NB4 (cell line): ENCODE measurements around the gene PC.
"Not testable (repeated sequence)": the region's sequence is repeated elsewhere in the genome, so short reads cannot be mapped to it uniquely, and the experiment has no call there.

Experiments
- DNase-seq: peaks from one replicate; pipeline ENCODE4 v3.0.0; 2010; ENCODE audit warnings: low read depth
- H3K4me3 ChIP-seq: one replicate; pipeline ENCODE4 v1.5.1; 2011; ENCODE audit warnings: mild to moderate bottlenecking, low read depth, low read length, moderate library complexity
- CTCF ChIP-seq: IDR thresholded peaks from one replicate; pipeline ENCODE4 v1.5.1; 2012; ENCODE audit warnings: low read depth, low read length
- MAX ChIP-seq: IDR thresholded peaks from 2 replicates; pipeline ENCODE4 v1.6.1; 2011; ENCODE audit warnings: low read depth, low read length
- MYC ChIP-seq: IDR thresholded peaks from 2 replicates; pipeline ENCODE4 v1.6.1; 2011; ENCODE audit warnings: low read depth, low read length
- POLR2A ChIP-seq: IDR thresholded peaks from 2 replicates; pipeline ENCODE4 v1.6.1; 2011; ENCODE audit warnings: mild to moderate bottlenecking; ENCODE audit not compliant: insufficient read length; ENCODE audit errors: extremely low read depth

Gene PC

GRCh38 chr11:66970371-66970806 lies 12.2 kb upstream of the PC start:
- TF ChIP-seq POLR2A (no peak), MAX (no peak), CTCF (no peak)
- H3K4me3 ChIP-seq: no peak overlapping the region
- no peak for DNase-seq

GRCh38 chr11:66969584-66970225 lies 11.5 kb upstream of the PC start:
- TF ChIP-seq MAX: no peak
- DNase-seq: no peak
- no peak overlapping the region for H3K4me3 ChIP-seq

GRCh38 chr11:66967670-66968425 lies 9.7 kb upstream of the PC start:
- DNase-seq: no peak
- TF ChIP-seq MYC (no peak), MAX (no peak), POLR2A (no peak), CTCF (no peak)
- no peak overlapping the region for H3K4me3 ChIP-seq

- no peak overlapping the region for H3K4me3 ChIP-seq
- no peak for TF ChIP-seq MYC
- DNase-seq: no peak
Observed at GRCh38 chr11:66966351-66966750, 8.2 kb upstream of the PC start.

GRCh38 chr11:66964495-66964894 lies 6.3 kb upstream of the PC start:
- TF ChIP-seq CTCF (no peak), MAX (no peak), POLR2A (no peak), MYC (no peak)
- no peak overlapping the region for H3K4me3 ChIP-seq
- no peak for DNase-seq

- DNase-seq: no peak
- no peak for TF ChIP-seq POLR2A
- no peak overlapping the region for H3K4me3 ChIP-seq
Observed at GRCh38 chr11:66962801-66963200, 4.6 kb upstream of the PC start.

- TF ChIP-seq MYC: no peak
- TF ChIP-seq CTCF: no peak
- no peak for TF ChIP-seq POLR2A
- TF ChIP-seq MAX: no peak
- DNase-seq: no peak
- H3K4me3 ChIP-seq: no peak overlapping the region
Observed at GRCh38 chr11:66962247-66962646, 4.1 kb upstream of the PC start.

GRCh38 chr11:66961691-66962213 lies 3.6 kb upstream of the PC start:
- not testable (repeated sequence) for H3K4me3 ChIP-seq, DNase-seq
